ENCODE data around the gene EEPD1.

GRCh38 chr7:36308031-36308430 is 155.0 kb downstream of the EEPD1 start:
- TF ChIP-seq CTCF (IDR thresholded peaks at IDR 0.05): no peak
- TF ChIP-seq POLR2A (IDR thresholded peaks at IDR 0.05): no peak
